A673 (cell line): Measurements from ENCODE around the gene ADAMTSL3. TPM values are rescaled to one million over a fixed set of nuclear protein-coding genes. Genes with fewer than 3 reads are reported as not detected.

ENCODE experiments used
- BruUV-seq: library from RNA; stranded (reverse); fragments of 400-500 nt; replicated peaks from 2 replicates; lab custom pipeline; 2021; lab: Mats Ljungman, UMichigan
- CTCF ChIA-PET: fragments of 300-600 bp; sonication (Branson Sonifier 250); formaldehyde crosslinking; loops from one replicate; lab custom pipeline; 2022; ENCODE audit warnings: antibody characterized with exemption; lab: Charles Lee
- POLR2A ChIA-PET: fragments of 300-600 bp; sonication (Branson Sonifier 250); formaldehyde crosslinking; loops from one replicate; lab custom pipeline; 2022; ENCODE audit warnings: antibody characterized with exemption; ENCODE audit not compliant: low non-redundant PET; lab: Charles Lee
- DNase-seq: peaks from one replicate; pipeline ENCODE4 v3.0.0-alpha.2; 2015; ENCODE audit warnings: low spot score
- H3K27ac ChIP-seq: fragments of 200-600 bp; sonication (generic); 2 replicates; pipeline ENCODE4 v1.5.1; 2016; ENCODE audit warnings: mixed run types, low read depth, mild to moderate bottlenecking, mixed read lengths, antibody characterized with exemption, low read length; ENCODE audit not compliant: poor library complexity, severe bottlenecking
- H3K27me3 ChIP-seq: fragments of 200-600 bp; sonication (generic); replicated peaks from 2 replicates; pipeline ENCODE4 v1.6.1; 2017; ENCODE audit warnings: mixed run types, low read depth, mild to moderate bottlenecking, mixed read lengths, antibody characterized with exemption, low read length; ENCODE audit not compliant: insufficient read depth, poor library complexity
- H3K36me3 ChIP-seq: fragments of 200-600 bp; sonication (generic); 2 replicates; pipeline ENCODE4 v1.6.1; 2016; ENCODE audit warnings: mixed run types, mild to moderate bottlenecking, mixed read lengths, antibody characterized with exemption, low read length; ENCODE audit not compliant: insufficient read depth, poor library complexity, severe bottlenecking
- H3K4me1 ChIP-seq: fragments of 200-600 bp; sonication (generic); 2 replicates; pipeline ENCODE4 v1.6.1; 2017; ENCODE audit warnings: mixed run types, mild to moderate bottlenecking, mixed read lengths, antibody characterized with exemption, low read length; ENCODE audit not compliant: insufficient read depth, poor library complexity, severe bottlenecking
- H3K4me3 ChIP-seq: fragments of 200-600 bp; sonication (generic); 2 replicates; pipeline ENCODE4 v1.5.1; 2016; ENCODE audit warnings: low read depth, mixed run types, mild to moderate bottlenecking, mixed read lengths, low read length; ENCODE audit not compliant: poor library complexity, severe bottlenecking
- H3K9me3 ChIP-seq: fragments of 200-600 bp; sonication (generic); 2 replicates; pipeline ENCODE4 v1.6.1; 2016; ENCODE audit warnings: mixed run types, low read depth, mild to moderate bottlenecking, mixed read lengths, antibody characterized with exemption, low read length; ENCODE audit not compliant: poor library complexity, severe bottlenecking
- CTCF ChIP-seq: fragments of 300-800, 200-600 bp; sonication (generic); conservative IDR thresholded peaks from 2 replicates; pipeline ENCODE4 v1.5.1; 2017; ENCODE audit warnings: low read depth, mild to moderate bottlenecking, antibody characterized with exemption, low read length, moderate library complexity, mixed read lengths
- EZH2 ChIP-seq: fragments of 200-600 bp; sonication (generic); IDR thresholded peaks from 2 replicates; pipeline ENCODE4 v1.6.1; 2017; ENCODE audit warnings: borderline replicate concordance, low read depth, mild to moderate bottlenecking, mixed read lengths, antibody characterized with exemption, low read length; ENCODE audit not compliant: poor library complexity, severe bottlenecking
- intact Hi-C: fragments of 100-400 bp; cut with micrococcal nuclease; formaldehyde crosslinking; loops from one replicate; pipeline ENCODE4 v1.10.0; 2022; ENCODE audit not compliant: unreplicated experiment
- total RNA-seq: library from RNA; stranded (reverse); gene quantifications from 2 replicates; pipeline ENCODE4 v1.2.3, GENCODE V29; 2021

The ADAMTSL3 gene
- total RNA-seq, 1 experiment from 2014 or later, result 0.95 TPM

- POLR2A ChIA-PET, result no interaction called here
- no TSS peak for BruUV-seq
- no peaks in the 10 kb centered on the region for H3K9me3 ChIP-seq
- H3K36me3 ChIP-seq, result no peaks in the 10 kb centered on the region
- CTCF ChIA-PET, result no interaction called here
- no peak overlapping the region for H3K27ac ChIP-seq
- H3K4me1 ChIP-seq, result no peaks in the 10 kb centered on the region
- TF ChIP-seq CTCF, result no peak
- TF ChIP-seq EZH2, result no peak
- intact Hi-C loops, result no loop called here
- H3K4me3 ChIP-seq, result no peak overlapping the region
- H3K27me3 ChIP-seq, result no peaks in the 10 kb centered on the region
- DNase-seq, result no peak
These were observed 55.9 kb downstream of the ADAMTSL3 start for GRCh38 chr15:83709811-83710210.

- H3K27ac ChIP-seq, result no peak overlapping the region
- no peaks in the 10 kb centered on the region for H3K27me3 ChIP-seq
- BruUV-seq, result no TSS peak
- DNase-seq, result no peak
- POLR2A ChIA-PET, result no interaction called here
- H3K4me1 ChIP-seq, result no peaks in the 10 kb centered on the region
- CTCF ChIA-PET, result no interaction called here
- H3K4me3 ChIP-seq, result no peak overlapping the region
- no peaks in the 10 kb centered on the region for H3K36me3 ChIP-seq
- H3K9me3 ChIP-seq, result no peaks in the 10 kb centered on the region
- TF ChIP-seq CTCF (no peak), EZH2 (no peak)
- intact Hi-C loops, result no loop called here
These were observed 56.5 kb downstream of the ADAMTSL3 start for GRCh38 chr15:83710452-83710851.

- DNase-seq, result no peak
- intact Hi-C loops, result no loop called here
- TF ChIP-seq EZH2 (no peak), CTCF (no peak)
- Histone ChIP-seq H3K27me3 (no peaks in the 10 kb centered on the region), H3K27ac (no peak overlapping the region), H3K9me3 (no peaks in the 10 kb centered on the region), H3K4me1 (no peaks in the 10 kb centered on the region), H3K4me3 (no peak overlapping the region), H3K36me3 (no peaks in the 10 kb centered on the region)
- POLR2A ChIA-PET, result no interaction called here
- CTCF ChIA-PET, result no interaction called here
- no TSS peak for BruUV-seq
These were observed 57.3 kb downstream of the ADAMTSL3 start for GRCh38 chr15:83711236-83711635.
